Measurements from ENCODE around the gene MMP25. TPM values are rescaled to one million over a fixed set of nuclear protein-coding genes. Genes with fewer than 3 reads are reported as not detected.

Gene MMP25
- total RNA-seq, 1 experiment from 2014 or later, result 0.67 TPM

DNA sequence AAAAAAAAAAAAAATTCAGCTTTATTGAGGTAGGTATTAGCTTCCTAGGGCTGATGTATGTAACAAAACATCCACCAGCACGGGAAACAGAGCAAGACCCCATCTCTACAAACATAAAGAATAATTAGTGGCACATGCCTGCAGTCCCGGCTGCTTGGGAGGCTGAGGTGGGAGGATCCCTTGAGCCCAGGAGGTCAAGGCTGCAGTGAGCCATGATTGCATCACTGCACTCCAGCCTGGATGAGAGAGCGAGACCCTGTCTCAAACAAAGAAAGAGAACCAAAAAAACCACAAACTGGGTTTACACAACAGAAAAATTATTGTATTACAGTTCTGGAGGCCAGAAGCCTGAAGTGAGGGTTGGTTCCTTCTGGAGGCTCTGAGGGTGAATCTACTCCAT, 4.0 kb upstream of the MMP25 start:
- no peaks in the 10 kb centered on the region for H3K9me3 ChIP-seq (ENCODE audit: control insufficient read depth, insufficient read depth, low read depth, low read length)
- ChIA-PET POLR2A (no interaction called here), CTCF (no interaction called here)
- intact Hi-C loops (cut with micrococcal nuclease; ENCODE audit: unreplicated experiment) (no loop called here), in situ Hi-C loops (cut with HindIII; ENCODE audit: low pct_unique_long_range_greater_than_20kb, low sequenced_read_pairs) (no loop called here)
- no peak overlapping the region for H3K4me3 ChIP-seq (ENCODE audit: low read depth in 2 of 2, low read length in 2 of 2)
- H3K27ac ChIP-seq (ENCODE audit: low read length), result no peak overlapping the region
- H3K36me3 ChIP-seq (ENCODE audit: control insufficient read depth, insufficient read depth, low read length), result no peaks in the 10 kb centered on the region
- DNase-seq (ENCODE audit: low read depth, low spot score) (no peak), ATAC-seq (no peak)
- H3K4me1 ChIP-seq (ENCODE audit: control insufficient read depth, insufficient read depth, low read length), result no peaks in the 10 kb centered on the region
- TF ChIP-seq, protein P1, sequence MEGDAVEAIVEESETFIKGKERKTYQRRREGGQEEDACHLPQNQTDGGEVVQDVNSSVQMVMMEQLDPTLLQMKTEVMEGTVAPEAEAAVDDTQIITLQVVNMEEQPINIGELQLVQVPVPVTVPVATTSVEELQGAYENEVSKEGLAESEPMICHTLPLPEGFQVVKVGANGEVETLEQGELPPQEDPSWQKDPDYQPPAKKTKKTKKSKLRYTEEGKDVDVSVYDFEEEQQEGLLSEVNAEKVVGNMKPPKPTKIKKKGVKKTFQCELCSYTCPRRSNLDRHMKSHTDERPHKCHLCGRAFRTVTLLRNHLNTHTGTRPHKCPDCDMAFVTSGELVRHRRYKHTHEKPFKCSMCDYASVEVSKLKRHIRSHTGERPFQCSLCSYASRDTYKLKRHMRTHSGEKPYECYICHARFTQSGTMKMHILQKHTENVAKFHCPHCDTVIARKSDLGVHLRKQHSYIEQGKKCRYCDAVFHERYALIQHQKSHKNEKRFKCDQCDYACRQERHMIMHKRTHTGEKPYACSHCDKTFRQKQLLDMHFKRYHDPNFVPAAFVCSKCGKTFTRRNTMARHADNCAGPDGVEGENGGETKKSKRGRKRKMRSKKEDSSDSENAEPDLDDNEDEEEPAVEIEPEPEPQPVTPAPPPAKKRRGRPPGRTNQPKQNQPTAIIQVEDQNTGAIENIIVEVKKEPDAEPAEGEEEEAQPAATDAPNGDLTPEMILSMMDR (IDR thresholded peaks at IDR 0.05), result no peak
- TF ChIP-seq SIN3A (IDR thresholded peaks at IDR 0.05; ENCODE audit: borderline replicate concordance, insufficient read depth, low read depth, low read length) (no peak), TCF7L2 (IDR thresholded peaks at IDR 0.05; ENCODE audit: low read depth, low read length) (no peak), POLR2AphosphoS5 (IDR thresholded peaks at IDR 0.05; ENCODE audit: low read depth, low read length) (no peak)
- TF ChIP-seq, protein P2, sequence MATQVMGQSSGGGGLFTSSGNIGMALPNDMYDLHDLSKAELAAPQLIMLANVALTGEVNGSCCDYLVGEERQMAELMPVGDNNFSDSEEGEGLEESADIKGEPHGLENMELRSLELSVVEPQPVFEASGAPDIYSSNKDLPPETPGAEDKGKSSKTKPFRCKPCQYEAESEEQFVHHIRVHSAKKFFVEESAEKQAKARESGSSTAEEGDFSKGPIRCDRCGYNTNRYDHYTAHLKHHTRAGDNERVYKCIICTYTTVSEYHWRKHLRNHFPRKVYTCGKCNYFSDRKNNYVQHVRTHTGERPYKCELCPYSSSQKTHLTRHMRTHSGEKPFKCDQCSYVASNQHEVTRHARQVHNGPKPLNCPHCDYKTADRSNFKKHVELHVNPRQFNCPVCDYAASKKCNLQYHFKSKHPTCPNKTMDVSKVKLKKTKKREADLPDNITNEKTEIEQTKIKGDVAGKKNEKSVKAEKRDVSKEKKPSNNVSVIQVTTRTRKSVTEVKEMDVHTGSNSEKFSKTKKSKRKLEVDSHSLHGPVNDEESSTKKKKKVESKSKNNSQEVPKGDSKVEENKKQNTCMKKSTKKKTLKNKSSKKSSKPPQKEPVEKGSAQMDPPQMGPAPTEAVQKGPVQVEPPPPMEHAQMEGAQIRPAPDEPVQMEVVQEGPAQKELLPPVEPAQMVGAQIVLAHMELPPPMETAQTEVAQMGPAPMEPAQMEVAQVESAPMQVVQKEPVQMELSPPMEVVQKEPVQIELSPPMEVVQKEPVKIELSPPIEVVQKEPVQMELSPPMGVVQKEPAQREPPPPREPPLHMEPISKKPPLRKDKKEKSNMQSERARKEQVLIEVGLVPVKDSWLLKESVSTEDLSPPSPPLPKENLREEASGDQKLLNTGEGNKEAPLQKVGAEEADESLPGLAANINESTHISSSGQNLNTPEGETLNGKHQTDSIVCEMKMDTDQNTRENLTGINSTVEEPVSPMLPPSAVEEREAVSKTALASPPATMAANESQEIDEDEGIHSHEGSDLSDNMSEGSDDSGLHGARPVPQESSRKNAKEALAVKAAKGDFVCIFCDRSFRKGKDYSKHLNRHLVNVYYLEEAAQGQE (IDR thresholded peaks at IDR 0.05; ENCODE audit: insufficient read depth in 1 of 2, low read depth in 2 of 2, low read length in 1 of 2), result no peak
- BruUV-seq (replicated peaks), result no TSS peak
- no peaks in the 10 kb centered on the region for H3K27me3 ChIP-seq (ENCODE audit: control insufficient read depth, insufficient read depth, low read length)

DNA sequence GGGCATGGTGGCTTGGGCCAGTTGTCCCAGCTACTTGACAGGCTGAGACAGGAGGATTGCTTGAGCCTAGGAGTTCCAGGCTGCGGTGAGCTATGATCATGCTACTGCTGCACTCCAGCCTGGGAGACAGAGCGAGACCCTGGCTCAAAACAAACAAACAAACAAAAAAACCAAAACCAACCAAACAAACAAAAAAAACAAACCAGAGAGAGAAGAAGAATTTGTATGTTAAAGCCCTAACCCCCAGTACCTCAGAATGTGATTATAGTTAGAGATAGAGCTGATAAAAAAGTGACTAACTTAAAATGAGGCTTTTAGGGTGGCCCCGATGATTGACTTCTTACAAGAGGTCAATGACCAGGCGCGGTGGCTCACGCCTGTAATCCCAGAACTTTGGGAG, 1.7 kb upstream of the MMP25 start:
- TF ChIP-seq SIN3A (IDR thresholded peaks at IDR 0.05; ENCODE audit: borderline replicate concordance, insufficient read depth, low read depth, low read length) (no peak), POLR2AphosphoS5 (IDR thresholded peaks at IDR 0.05; ENCODE audit: low read depth, low read length) (no peak), TCF7L2 (IDR thresholded peaks at IDR 0.05; ENCODE audit: low read depth, low read length) (no peak)
- TF ChIP-seq, protein P2 (IDR thresholded peaks at IDR 0.05; ENCODE audit: insufficient read depth in 1 of 2, low read depth in 2 of 2, low read length in 1 of 2), result no peak
- TF ChIP-seq, protein P1 (IDR thresholded peaks at IDR 0.05), result no peak
- Histone ChIP-seq H3K27me3 (ENCODE audit: control insufficient read depth, insufficient read depth, low read length) (no peaks in the 10 kb centered on the region), H3K9me3 (ENCODE audit: control insufficient read depth, insufficient read depth, low read depth, low read length) (no peaks in the 10 kb centered on the region), H3K27ac (ENCODE audit: low read length) (no peak overlapping the region), H3K4me1 (ENCODE audit: control insufficient read depth, insufficient read depth, low read length) (no peaks in the 10 kb centered on the region), H3K4me3 (ENCODE audit: low read depth in 2 of 2, low read length in 2 of 2) (no peak overlapping the region), H3K36me3 (ENCODE audit: control insufficient read depth, insufficient read depth, low read length) (no peaks in the 10 kb centered on the region)
- BruUV-seq (replicated peaks), result no TSS peak
- POLR2A ChIA-PET, result no interaction called here
- in situ Hi-C loops (cut with HindIII; ENCODE audit: low pct_unique_long_range_greater_than_20kb, low sequenced_read_pairs) (no loop called here), intact Hi-C loops (cut with micrococcal nuclease; ENCODE audit: unreplicated experiment) (no loop called here)
- CTCF ChIA-PET, result interaction anchor here (0.6 to 1.1 kb wide), 2 partner anchors 13 to 158 kb away, joined by 4 to 10 read pairs; no protein-coding TSS in a partner anchor
- ATAC-seq (no peak), DNase-seq (ENCODE audit: low read depth, low spot score) (no peak)

Data from Panc1 (cell line).